ENCODE data around the gene EML6.

DNA sequence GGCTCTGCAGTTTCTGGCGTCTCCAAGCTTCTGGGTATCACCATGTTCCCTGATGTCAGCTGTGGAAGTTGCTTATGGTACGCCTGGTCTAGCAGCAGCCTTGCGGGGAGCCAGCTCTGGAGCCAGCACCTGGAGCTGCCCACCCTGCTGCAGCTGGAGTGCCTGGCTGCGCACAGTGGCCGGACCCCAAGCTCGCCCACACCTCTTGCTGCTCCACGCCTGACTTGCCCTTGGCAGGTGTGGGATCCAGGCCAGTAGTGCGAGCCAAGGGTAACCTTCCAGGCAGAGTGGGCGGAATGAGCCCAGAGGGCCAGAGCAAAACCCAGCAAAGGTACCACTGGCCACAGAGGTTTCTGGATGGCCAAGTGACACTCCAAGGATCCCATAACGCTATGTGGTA lies 13.2 kb upstream of the EML6 start:
- TF ChIP-seq POLR2AphosphoS5 (IDR thresholded peaks at IDR 0.05; ENCODE audit: low read depth, low read length) (no peak), SIN3A (IDR thresholded peaks at IDR 0.05; ENCODE audit: borderline replicate concordance, insufficient read depth, low read length) (no peak), TAF1 (IDR thresholded peaks at IDR 0.05; ENCODE audit: borderline replicate concordance, insufficient read depth, low read length) (no peak), FOXP2 (optimal IDR thresholded peaks at IDR 0.05; ENCODE audit: borderline replicate concordance, extremely low read depth, extremely low read length, insufficient read depth) (no peak)
- TF ChIP-seq, protein P1, sequence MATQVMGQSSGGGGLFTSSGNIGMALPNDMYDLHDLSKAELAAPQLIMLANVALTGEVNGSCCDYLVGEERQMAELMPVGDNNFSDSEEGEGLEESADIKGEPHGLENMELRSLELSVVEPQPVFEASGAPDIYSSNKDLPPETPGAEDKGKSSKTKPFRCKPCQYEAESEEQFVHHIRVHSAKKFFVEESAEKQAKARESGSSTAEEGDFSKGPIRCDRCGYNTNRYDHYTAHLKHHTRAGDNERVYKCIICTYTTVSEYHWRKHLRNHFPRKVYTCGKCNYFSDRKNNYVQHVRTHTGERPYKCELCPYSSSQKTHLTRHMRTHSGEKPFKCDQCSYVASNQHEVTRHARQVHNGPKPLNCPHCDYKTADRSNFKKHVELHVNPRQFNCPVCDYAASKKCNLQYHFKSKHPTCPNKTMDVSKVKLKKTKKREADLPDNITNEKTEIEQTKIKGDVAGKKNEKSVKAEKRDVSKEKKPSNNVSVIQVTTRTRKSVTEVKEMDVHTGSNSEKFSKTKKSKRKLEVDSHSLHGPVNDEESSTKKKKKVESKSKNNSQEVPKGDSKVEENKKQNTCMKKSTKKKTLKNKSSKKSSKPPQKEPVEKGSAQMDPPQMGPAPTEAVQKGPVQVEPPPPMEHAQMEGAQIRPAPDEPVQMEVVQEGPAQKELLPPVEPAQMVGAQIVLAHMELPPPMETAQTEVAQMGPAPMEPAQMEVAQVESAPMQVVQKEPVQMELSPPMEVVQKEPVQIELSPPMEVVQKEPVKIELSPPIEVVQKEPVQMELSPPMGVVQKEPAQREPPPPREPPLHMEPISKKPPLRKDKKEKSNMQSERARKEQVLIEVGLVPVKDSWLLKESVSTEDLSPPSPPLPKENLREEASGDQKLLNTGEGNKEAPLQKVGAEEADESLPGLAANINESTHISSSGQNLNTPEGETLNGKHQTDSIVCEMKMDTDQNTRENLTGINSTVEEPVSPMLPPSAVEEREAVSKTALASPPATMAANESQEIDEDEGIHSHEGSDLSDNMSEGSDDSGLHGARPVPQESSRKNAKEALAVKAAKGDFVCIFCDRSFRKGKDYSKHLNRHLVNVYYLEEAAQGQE (IDR thresholded peaks at IDR 0.05; ENCODE audit: insufficient read depth in 1 of 2, low read depth in 2 of 2, low read length in 2 of 2) = no peak
